Testis (tissue), 3 donors: ENCODE results near the gene CASP3. TPM values are rescaled to one million over a fixed set of nuclear protein-coding genes. Genes with fewer than 3 reads are reported as not detected.
"Not testable (repeated sequence)": the region's sequence is repeated elsewhere in the genome, so short reads cannot be mapped to it uniquely, and the experiment has no call there.

Experiments used
- DNase-seq: peaks from one replicate; pipeline ENCODE4 v3.0.0-alpha.2; 2019
- H3K27ac ChIP-seq, 2 donors: fragments of 200-600 bp; sonication (generic); one replicate each; pipeline ENCODE4 v1.5.1; 2019
- H3K27me3 ChIP-seq: fragments of 200-600 bp; sonication (generic); one replicate; pipeline ENCODE4 v1.5.1; 2019
- H3K36me3 ChIP-seq: fragments of 200-600 bp; sonication (generic); one replicate; pipeline ENCODE4 v1.5.1; 2017; ENCODE audit warnings: low read depth; ENCODE audit errors: missing control alignments
- H3K4me1 ChIP-seq: fragments of 200-600 bp; sonication (generic); one replicate; pipeline ENCODE4 v1.5.1; 2019
- H3K4me3 ChIP-seq, 2 donors: fragments of 200-600 bp; sonication (generic); one replicate each; pipeline ENCODE4 v1.5.1; 2017 to 2019
- H3K9me3 ChIP-seq: fragments of 200-600 bp; sonication (generic); one replicate; pipeline ENCODE4 v1.5.1; 2017
- CTCF ChIP-seq, 3 experiments: fragments of 450-650 bp in 2 of 3; fragments of 200-600 bp in 1 of 3; sonication (generic) in 1 of 3; IDR thresholded peaks; one replicate each; pipeline ENCODE4 v1.5.1; 2016 to 2019; ENCODE audit warnings: antibody characterized with exemption in 3 of 3, mild to moderate bottlenecking in 2 of 3, moderate library complexity in 1 of 3
- POLR2A ChIP-seq: fragments of 450-650 bp; IDR thresholded peaks from one replicate; pipeline ENCODE4 v1.6.1; 2017; ENCODE audit warnings: antibody characterized with exemption, mild to moderate bottlenecking, moderate library complexity
- WGBS, 2 donors: methylation state at CpG; one replicate each; pipeline ENCODE4 v1.1.5; 2018; 5-methylcytosine and 5-hydroxymethylcytosine counted together
- intact Hi-C: fragments of 100-400 bp; cut with DNase I; formaldehyde crosslinking; loops from one replicate; pipeline ENCODE4 v1.15.1; 2023; ENCODE audit warnings: low total_unique reads
- polyA plus RNA-seq: library from polyadenylated mRNA; stranded (reverse); fragments of 350-450 nt; fragmentation: Illumina TruSeq; extraction: RNeasy Lipid Tissue Mini Kit (QIAGEN cat#74804); gene quantifications from one replicate; pipeline ENCODE4 v1.2.3, GENCODE V29; 2014; ENCODE audit warnings: low read depth, low replicate concordance; ENCODE audit not compliant: insufficient read depth
- total RNA-seq, 2 donors: library from RNA; depleted of rRNA; stranded (reverse); fragments of >200 nt; gene quantifications; one replicate each; pipeline ENCODE4 v1.2.3, GENCODE V29; 2016

CASP3 gene
- total and polyA plus RNA-seq, 3 donors from 2014 or later = 12.0 to 20.2 (median 12.3) TPM

DNA sequence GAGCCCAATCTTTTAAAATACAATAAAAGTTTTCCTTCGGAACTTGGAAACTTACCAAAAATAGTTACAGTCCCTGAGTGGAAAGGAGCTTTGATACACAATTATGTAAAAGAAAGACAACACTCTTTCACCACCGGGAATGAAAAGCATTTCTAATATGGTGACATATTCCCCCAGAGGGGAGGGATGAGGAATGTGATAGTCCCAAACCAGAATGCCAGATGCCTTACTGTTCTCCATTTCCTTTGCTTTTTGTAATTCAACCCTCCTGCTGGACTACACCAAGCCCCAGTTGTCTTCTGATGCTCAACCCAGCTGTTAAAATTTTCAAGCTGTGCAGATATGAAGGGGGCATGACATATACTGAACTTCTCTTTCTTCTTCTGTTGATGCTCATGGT is 4.4 kb upstream of the CASP3 start:
- intact Hi-C loops = no loop called here
- no peaks in the 10 kb centered on the region for H3K36me3 ChIP-seq
- no peaks in the 10 kb centered on the region for H3K4me1 ChIP-seq
- DNase-seq = no peak
- TF ChIP-seq CTCF (IDR thresholded peaks at IDR 0.05) (no peak), POLR2A (no peak)
- no peak overlapping the region for H3K4me3 ChIP-seq
- 27 to 30% methylated on average over 2 of the region's 2 CpGs for WGBS, 2 donors
- no peaks in the 10 kb centered on the region for H3K27me3 ChIP-seq
- H3K27ac ChIP-seq = no peak overlapping the region
- no peaks in the 10 kb centered on the region for H3K9me3 ChIP-seq

GRCh38 chr4:184652681-184653080 is 3.4 kb upstream of the CASP3 start:
- H3K9me3 ChIP-seq, H3K27me3 ChIP-seq, intact Hi-C loops, H3K4me3 ChIP-seq, H3K36me3 ChIP-seq, DNase-seq, H3K4me1 ChIP-seq, H3K27ac ChIP-seq: not testable (repeated sequence)

GRCh38 chr4:184651899-184652298 is 2.7 kb upstream of the CASP3 start:
- no peak for DNase-seq
- no peak overlapping the region for H3K4me3 ChIP-seq
- H3K27ac ChIP-seq = no peak overlapping the region
- no peaks in the 10 kb centered on the region for H3K9me3 ChIP-seq
- no peaks in the 10 kb centered on the region for H3K36me3 ChIP-seq
- H3K27me3 ChIP-seq = no peaks in the 10 kb centered on the region
- 91 to 93% methylated on average over 8 of the region's 8 CpGs for WGBS, 2 donors
- intact Hi-C loops = no loop called here
- H3K4me1 ChIP-seq = peaks cover 10% of the 10 kb centered on the region
- TF ChIP-seq POLR2A (no peak), CTCF (IDR thresholded peaks at IDR 0.05) (no peak)

DNA sequence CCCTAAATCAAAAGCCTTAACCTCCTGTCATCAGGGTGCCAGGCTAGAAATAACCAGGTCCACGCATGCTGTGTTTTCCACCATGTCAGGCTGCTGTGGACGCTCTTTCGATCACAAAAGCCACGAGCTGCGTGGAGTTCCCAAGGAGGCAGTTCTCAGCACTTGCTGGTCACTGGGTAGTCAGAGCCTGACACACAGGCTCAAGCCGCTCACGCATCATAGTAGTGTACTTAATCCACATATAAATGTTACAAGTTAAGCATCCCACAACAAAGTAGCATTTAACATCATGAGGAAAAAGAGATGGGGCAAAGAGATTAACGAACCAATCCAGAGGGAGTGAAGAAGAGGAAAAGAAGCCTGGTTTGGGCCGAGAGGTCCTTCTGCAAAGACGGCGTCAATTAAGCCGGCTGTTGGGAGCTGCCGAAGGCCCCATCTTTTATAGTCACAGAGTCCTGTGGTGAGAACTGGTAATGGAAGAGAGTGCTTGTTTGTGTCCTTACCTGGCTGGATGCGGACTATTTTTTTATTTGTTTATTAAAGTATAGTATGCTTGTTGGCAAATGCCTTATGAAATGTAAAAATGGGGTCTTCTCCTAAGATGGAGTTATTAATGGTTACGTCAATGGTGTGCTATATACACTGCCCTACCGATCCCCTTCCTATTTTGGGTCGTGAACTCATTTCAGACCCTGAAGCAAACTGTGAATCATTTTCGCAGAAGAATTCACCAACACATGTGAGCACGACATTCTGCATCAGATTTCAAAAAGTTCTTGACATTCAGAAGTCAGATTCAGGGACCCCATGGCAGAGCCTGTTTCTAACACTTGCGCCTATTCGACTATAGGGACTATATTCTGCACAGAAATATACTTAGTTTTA is 966 bp upstream of the CASP3 start:
- WGBS, 2 donors = 15 to 25% methylated on average over 21 of the region's 21 CpGs
- DNase-seq = peak; percentile 33
- Histone ChIP-seq H3K4me3 (peak overlapping the region; percentile 82 to 93), H3K27me3 (no peaks in the 10 kb centered on the region), H3K36me3 (no peaks in the 10 kb centered on the region), H3K9me3 (no peaks in the 10 kb centered on the region), H3K4me1 (peaks cover 14% of the 10 kb centered on the region), H3K27ac (peak overlapping the region; percentile 87 to 97)
- intact Hi-C loops = loop anchor here (10.0 kb wide), 1 partner anchor 95 kb away; no protein-coding TSS in a partner anchor
- TF ChIP-seq CTCF (IDR thresholded peaks at IDR 0.05) = no peak
- no peak for TF ChIP-seq POLR2A

DNA sequence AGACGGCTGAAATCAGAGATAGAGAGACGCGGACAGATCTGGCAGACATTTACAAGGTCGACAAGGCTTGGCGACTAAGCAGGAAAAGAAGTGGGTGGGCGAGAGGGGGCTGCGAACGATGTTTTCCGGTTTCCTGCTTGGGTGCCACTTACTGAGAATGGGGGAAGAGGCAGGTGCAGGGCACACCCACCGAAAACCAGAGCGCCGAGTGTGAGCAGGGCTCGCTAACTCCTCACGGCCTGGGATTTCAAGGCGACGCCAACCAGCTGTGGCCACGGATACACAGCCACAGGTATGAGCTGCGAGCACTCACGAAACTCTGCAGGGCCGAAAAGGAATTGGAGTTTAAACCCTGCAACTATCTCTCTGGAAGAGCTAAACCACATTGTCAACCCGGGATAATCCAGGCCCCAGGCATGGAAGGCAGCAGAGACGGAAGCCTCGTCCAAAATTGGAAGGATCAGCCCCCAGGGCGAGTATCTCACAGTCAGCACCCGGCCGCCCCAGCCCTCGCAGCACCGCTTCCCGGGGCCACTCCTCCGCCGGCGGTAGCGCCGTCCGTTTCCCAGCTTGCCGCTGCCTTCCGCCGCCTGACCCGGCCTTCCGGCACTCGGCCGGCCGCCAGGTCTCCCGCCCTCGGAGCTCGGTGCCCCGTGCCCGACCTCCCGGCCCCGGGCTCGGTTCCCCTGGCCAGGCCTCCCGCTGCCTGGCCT is 778 bp downstream of the CASP3 start:
- peak; percentile 71 for DNase-seq
- peak overlapping the region; percentile 97 for H3K27ac ChIP-seq
- no peak for TF ChIP-seq POLR2A
- no peak for TF ChIP-seq CTCF (IDR thresholded peaks at IDR 0.05)
- WGBS, 2 donors = 0 to 1% methylated on average over 21 to 40 of the region's 52 CpGs
- peaks cover 14% of the 10 kb centered on the region for H3K4me1 ChIP-seq
- H3K9me3 ChIP-seq = no peaks in the 10 kb centered on the region
- intact Hi-C loops = loop anchor here (10.0 kb wide), 1 partner anchor 96 kb away; no protein-coding TSS in a partner anchor
- no peaks in the 10 kb centered on the region for H3K27me3 ChIP-seq
- H3K36me3 ChIP-seq = no peaks in the 10 kb centered on the region
- peak overlapping the region; percentile 82 to 93 for H3K4me3 ChIP-seq
